HL-60 (cell line): Measurements from ENCODE around the gene IFI44.

Experiments
- DNase-seq, 2 experiments: peaks; one replicate each; pipeline ENCODE4 v3.0.0-alpha.2; 2010 to 2020; ENCODE audit warnings: low read depth in 1 of 2, low spot score in 1 of 2
- H3K27ac ChIP-seq: fragments of 250-450 bp; sonication (Bioruptor Pico); replicated peaks from 2 replicates; pipeline ENCODE4 v1.5.1; 2020; ENCODE audit warnings: mild to moderate bottlenecking, moderate library complexity
- H3K27me3 ChIP-seq: fragments of 250-450 bp; sonication (Bioruptor Pico); 2 replicates; pipeline ENCODE4 v1.5.1; 2021; ENCODE audit warnings: mild to moderate bottlenecking, moderate library complexity; ENCODE audit not compliant: insufficient read depth, poor library complexity, severe bottlenecking
- H3K4me3 ChIP-seq: replicated peaks from 2 replicates; pipeline ENCODE4 v1.5.1; 2011; ENCODE audit warnings: mild to moderate bottlenecking, control low read depth, low read length; ENCODE audit not compliant: insufficient read depth
- CTCF ChIP-seq: IDR thresholded peaks from one replicate; pipeline ENCODE4 v1.5.1; 2011; ENCODE audit warnings: low read length, control low read depth, inconsistent platforms; ENCODE audit not compliant: insufficient read depth
- GABPA ChIP-seq: IDR thresholded peaks from 2 replicates; pipeline ENCODE4 v1.6.1; 2012; ENCODE audit warnings: low read depth
- POLR2AphosphoS5 ChIP-seq: IDR thresholded peaks from 2 replicates; pipeline ENCODE4 v1.6.1; 2012; ENCODE audit warnings: low read depth
- REST ChIP-seq: IDR thresholded peaks from 2 replicates; pipeline ENCODE4 v1.6.1; 2012; ENCODE audit warnings: low read depth; ENCODE audit not compliant: insufficient replicate concordance
- SPI1 ChIP-seq: IDR thresholded peaks from 2 replicates; pipeline ENCODE4 v1.6.1; 2012; ENCODE audit warnings: low read depth, mild to moderate bottlenecking, borderline replicate concordance

Gene IFI44

GRCh38 chr1:78677788-78678187, 28.2 kb downstream of the IFI44 start:
- TF ChIP-seq SPI1 (no peak), POLR2AphosphoS5 (no peak), CTCF (no peak), GABPA (no peak), REST (no peak)
- Histone ChIP-seq H3K27ac (no peak overlapping the region), H3K27me3 (no peaks in the 10 kb centered on the region), H3K4me3 (no peak overlapping the region)
- DNase-seq = no peak

GRCh38 chr1:78678324-78678723, 28.7 kb downstream of the IFI44 start:
- TF ChIP-seq CTCF = no peak
- TF ChIP-seq REST = no peak
- TF ChIP-seq GABPA = no peak
- no peak for TF ChIP-seq SPI1
- TF ChIP-seq POLR2AphosphoS5 = no peak
- Histone ChIP-seq H3K4me3 (no peak overlapping the region), H3K27ac (no peak overlapping the region), H3K27me3 (no peaks in the 10 kb centered on the region)
- DNase-seq = no peak

GRCh38 chr1:78681265-78681664, 31.6 kb downstream of the IFI44 start:
- DNase-seq = no peak
- no peak overlapping the region for H3K4me3 ChIP-seq
- TF ChIP-seq GABPA (no peak), REST (no peak), SPI1 (no peak)
- H3K27ac ChIP-seq = no peak overlapping the region
- H3K27me3 ChIP-seq = no peaks in the 10 kb centered on the region

- H3K4me3 ChIP-seq = no peak overlapping the region
- TF ChIP-seq SPI1 (no peak), REST (no peak), POLR2AphosphoS5 (no peak), GABPA (no peak), CTCF (no peak)
- no peak for DNase-seq
- no peaks in the 10 kb centered on the region for H3K27me3 ChIP-seq
- no peak overlapping the region for H3K27ac ChIP-seq
Observed at GRCh38 chr1:78682496-78682895, 32.9 kb downstream of the IFI44 start.
